Stimulated activated naive CD4-positive, alpha-beta T cell (primary cell): ENCODE data around the gene TANC1.
"Not testable (repeated sequence)": the region's sequence is repeated elsewhere in the genome, so short reads cannot be mapped to it uniquely, and the experiment has no call there.

Experiments
- DNase-seq, 6 experiments: peaks; one replicate each; lab custom pipeline; 2025; lab: John Stamatoyannopoulos, UW

Gene TANC1

GRCh38 chr2:159089543-159089942 lies 121.1 kb downstream of the TANC1 start:
- DNase-seq, result no peak

GRCh38 chr2:159090514-159091201 lies 122.2 kb downstream of the TANC1 start:
- no peak for DNase-seq

GRCh38 chr2:159091381-159091780 lies 122.9 kb downstream of the TANC1 start:
- DNase-seq, result no peak

GRCh38 chr2:159091976-159092375 lies 123.5 kb downstream of the TANC1 start:
- peak in 4 of 6 experiments; percentile 4 to 64 (median 50) for DNase-seq

GRCh38 chr2:159093497-159093896 lies 125.1 kb downstream of the TANC1 start:
- DNase-seq, result no peak

- no peak for DNase-seq
Observed at GRCh38 chr2:159094173-159094737, 125.8 kb downstream of the TANC1 start.

- no peak for DNase-seq
Observed at GRCh38 chr2:159095813-159096212, 127.4 kb downstream of the TANC1 start.

GRCh38 chr2:159096302-159096855 lies 127.9 kb downstream of the TANC1 start:
- DNase-seq, result not testable (repeated sequence)

GRCh38 chr2:159096901-159097300 lies 128.5 kb downstream of the TANC1 start:
- no peak for DNase-seq

GRCh38 chr2:159098361-159098760 lies 129.9 kb downstream of the TANC1 start:
- DNase-seq, result no peak

GRCh38 chr2:159098921-159099411 lies 130.5 kb downstream of the TANC1 start:
- DNase-seq, result no peak

- no peak for DNase-seq
Observed at GRCh38 chr2:159101755-159102489, 133.5 kb downstream of the TANC1 start.

- no peak for DNase-seq
Observed at GRCh38 chr2:159103411-159103810, 135.0 kb downstream of the TANC1 start.

GRCh38 chr2:159106109-159106508 lies 137.7 kb downstream of the TANC1 start:
- DNase-seq, result no peak

- no peak for DNase-seq
Observed at GRCh38 chr2:159108181-159108893, 139.9 kb downstream of the TANC1 start.

- no peak for DNase-seq
Observed at GRCh38 chr2:159109517-159109916, 141.1 kb downstream of the TANC1 start.

GRCh38 chr2:159110784-159111183 lies 142.3 kb downstream of the TANC1 start:
- no peak for DNase-seq

- no peak for DNase-seq
Observed at GRCh38 chr2:159111346-159111927, 143.0 kb downstream of the TANC1 start.

- no peak for DNase-seq
Observed at GRCh38 chr2:159114835-159115234, 146.4 kb downstream of the TANC1 start.

GRCh38 chr2:159116922-159117321 lies 148.5 kb downstream of the TANC1 start:
- DNase-seq, result no peak

GRCh38 chr2:159117658-159118057 lies 149.2 kb downstream of the TANC1 start:
- DNase-seq, result no peak
